ENCODE data around the gene NABP1. TPM values are rescaled to one million over a fixed set of nuclear protein-coding genes. Genes with fewer than 3 reads are reported as not detected.

The NABP1 gene
- total and polyA plus RNA-seq, 4 donors = 3.6 to 35.5 (median 18.4) TPM

DNA sequence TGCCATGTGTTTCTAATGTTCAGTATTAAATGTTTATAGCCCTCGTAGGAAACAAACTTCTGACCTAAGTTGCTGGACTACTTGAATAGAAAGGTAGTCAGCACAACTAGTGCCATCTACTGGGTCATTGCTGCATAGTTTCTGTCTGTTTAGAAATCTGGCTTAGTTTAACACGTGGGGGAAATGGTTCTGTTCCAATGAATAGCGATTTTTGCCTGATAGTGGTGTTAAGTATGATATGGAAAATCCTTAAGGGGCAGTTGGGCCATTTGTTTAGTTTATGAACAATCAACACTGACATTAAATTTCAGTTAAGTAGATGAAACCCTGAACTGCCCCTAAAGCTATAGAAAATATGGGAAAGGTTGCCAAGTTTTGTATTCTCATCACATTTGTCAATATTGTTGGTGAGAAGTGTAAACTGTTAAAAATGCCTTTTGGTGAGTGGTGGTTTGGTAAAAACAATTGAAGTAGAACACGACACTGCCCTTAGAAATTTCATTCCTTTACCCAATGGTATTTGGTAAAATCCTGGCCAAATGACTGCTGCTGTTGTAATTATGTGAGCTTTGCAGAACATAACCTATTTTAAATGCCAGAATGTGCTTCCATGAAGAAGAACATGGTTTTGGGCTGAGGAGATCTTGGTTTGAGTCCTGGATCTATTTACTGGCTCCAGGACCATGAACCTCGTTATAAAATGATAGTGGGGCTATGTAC lies 13.2 kb downstream of the NABP1 start:
- Histone ChIP-seq H3K9me3 (ENCODE audit: control insufficient read depth in 4 of 4, low read length in 3 of 4) (no peaks in the 10 kb centered on the region), H3K4me1 (ENCODE audit: control insufficient read depth in 4 of 4, insufficient read depth in 4 of 4, low read length in 3 of 4) (peaks cover 2 to 18% (median 6%) of the 10 kb centered on the region in 4 donors), H3K9ac (ENCODE audit: low read depth in 1 of 2, low read length in 2 of 2) (peak overlapping the region in 1 of 2 donors; percentile 4), H3K27ac (ENCODE audit: low read depth in 1 of 2, low read length in 2 of 2) (no peak overlapping the region), H3K36me3 (ENCODE audit: control insufficient read depth in 4 of 4, insufficient read depth in 3 of 4, low read depth in 1 of 4, low read length in 3 of 4) (peaks cover 0 to 4% (median 0%) of the 10 kb centered on the region in 4 donors), H3K4me3 (ENCODE audit: low read depth in 1 of 3, low read length in 3 of 3) (no peak overlapping the region), H3K27me3 (ENCODE audit: control insufficient read depth in 4 of 4, insufficient read depth in 4 of 4, low read length in 3 of 4) (no peaks in the 10 kb centered on the region)
- whole genome bisulfite sequencing = 16% methylated on average over 5 of the region's 5 CpGs
- TF ChIP-seq CTCF (IDR thresholded peaks at IDR 0.05; ENCODE audit: low read depth, low read length, missing input control) (peak; percentile 83), HNF4A (conservative IDR thresholded peaks at IDR 0.05) (peak in 1 of 2 donors; percentile 18), FOXA2 (IDR thresholded peaks at IDR 0.05) (no peak), ATF3 (IDR thresholded peaks at IDR 0.05) (no peak), RAD21 (IDR thresholded peaks at IDR 0.05) (peak; percentile 95), FOXA1 (IDR thresholded peaks at IDR 0.05) (no peak), EGR1 (IDR thresholded peaks at IDR 0.05; ENCODE audit: low read depth in 2 of 2) (no peak)
- TF ChIP-seq, protein P1, sequence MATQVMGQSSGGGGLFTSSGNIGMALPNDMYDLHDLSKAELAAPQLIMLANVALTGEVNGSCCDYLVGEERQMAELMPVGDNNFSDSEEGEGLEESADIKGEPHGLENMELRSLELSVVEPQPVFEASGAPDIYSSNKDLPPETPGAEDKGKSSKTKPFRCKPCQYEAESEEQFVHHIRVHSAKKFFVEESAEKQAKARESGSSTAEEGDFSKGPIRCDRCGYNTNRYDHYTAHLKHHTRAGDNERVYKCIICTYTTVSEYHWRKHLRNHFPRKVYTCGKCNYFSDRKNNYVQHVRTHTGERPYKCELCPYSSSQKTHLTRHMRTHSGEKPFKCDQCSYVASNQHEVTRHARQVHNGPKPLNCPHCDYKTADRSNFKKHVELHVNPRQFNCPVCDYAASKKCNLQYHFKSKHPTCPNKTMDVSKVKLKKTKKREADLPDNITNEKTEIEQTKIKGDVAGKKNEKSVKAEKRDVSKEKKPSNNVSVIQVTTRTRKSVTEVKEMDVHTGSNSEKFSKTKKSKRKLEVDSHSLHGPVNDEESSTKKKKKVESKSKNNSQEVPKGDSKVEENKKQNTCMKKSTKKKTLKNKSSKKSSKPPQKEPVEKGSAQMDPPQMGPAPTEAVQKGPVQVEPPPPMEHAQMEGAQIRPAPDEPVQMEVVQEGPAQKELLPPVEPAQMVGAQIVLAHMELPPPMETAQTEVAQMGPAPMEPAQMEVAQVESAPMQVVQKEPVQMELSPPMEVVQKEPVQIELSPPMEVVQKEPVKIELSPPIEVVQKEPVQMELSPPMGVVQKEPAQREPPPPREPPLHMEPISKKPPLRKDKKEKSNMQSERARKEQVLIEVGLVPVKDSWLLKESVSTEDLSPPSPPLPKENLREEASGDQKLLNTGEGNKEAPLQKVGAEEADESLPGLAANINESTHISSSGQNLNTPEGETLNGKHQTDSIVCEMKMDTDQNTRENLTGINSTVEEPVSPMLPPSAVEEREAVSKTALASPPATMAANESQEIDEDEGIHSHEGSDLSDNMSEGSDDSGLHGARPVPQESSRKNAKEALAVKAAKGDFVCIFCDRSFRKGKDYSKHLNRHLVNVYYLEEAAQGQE (IDR thresholded peaks at IDR 0.05) = peak; percentile 38
- TF ChIP-seq, protein P2, sequence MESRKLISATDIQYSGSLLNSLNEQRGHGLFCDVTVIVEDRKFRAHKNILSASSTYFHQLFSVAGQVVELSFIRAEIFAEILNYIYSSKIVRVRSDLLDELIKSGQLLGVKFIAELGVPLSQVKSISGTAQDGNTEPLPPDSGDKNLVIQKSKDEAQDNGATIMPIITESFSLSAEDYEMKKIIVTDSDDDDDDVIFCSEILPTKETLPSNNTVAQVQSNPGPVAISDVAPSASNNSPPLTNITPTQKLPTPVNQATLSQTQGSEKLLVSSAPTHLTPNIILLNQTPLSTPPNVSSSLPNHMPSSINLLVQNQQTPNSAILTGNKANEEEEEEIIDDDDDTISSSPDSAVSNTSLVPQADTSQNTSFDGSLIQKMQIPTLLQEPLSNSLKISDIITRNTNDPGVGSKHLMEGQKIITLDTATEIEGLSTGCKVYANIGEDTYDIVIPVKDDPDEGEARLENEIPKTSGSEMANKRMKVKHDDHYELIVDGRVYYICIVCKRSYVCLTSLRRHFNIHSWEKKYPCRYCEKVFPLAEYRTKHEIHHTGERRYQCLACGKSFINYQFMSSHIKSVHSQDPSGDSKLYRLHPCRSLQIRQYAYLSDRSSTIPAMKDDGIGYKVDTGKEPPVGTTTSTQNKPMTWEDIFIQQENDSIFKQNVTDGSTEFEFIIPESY (IDR thresholded peaks at IDR 0.05) = no peak
- no peak for DNase-seq (ENCODE audit: low spot score)

DNA sequence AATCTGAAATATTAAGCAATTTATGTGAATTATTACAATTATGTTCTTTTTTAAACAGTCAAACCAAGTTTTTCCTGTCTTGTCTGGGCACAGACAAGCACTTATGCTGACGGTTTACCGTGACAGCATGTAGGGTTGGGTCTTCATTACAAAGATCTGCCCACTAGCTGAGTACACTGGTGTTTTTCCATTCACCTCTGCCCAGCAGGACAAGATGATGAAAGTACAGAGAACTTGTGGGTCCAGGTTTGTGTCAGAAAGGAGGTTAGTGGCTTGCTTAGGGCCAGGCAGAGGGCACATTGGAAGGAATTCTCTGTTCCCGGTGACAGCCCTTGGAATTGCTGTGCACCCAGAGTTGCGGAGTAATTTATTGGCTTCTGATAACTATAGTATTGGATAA lies 14.0 kb downstream of the NABP1 start:
- Histone ChIP-seq H3K9ac (ENCODE audit: low read depth in 1 of 2, low read length in 2 of 2) (no peak overlapping the region), H3K9me3 (ENCODE audit: control insufficient read depth in 4 of 4, low read length in 3 of 4) (no peaks in the 10 kb centered on the region), H3K36me3 (ENCODE audit: control insufficient read depth in 4 of 4, insufficient read depth in 3 of 4, low read depth in 1 of 4, low read length in 3 of 4) (no peaks in the 10 kb centered on the region), H3K4me1 (ENCODE audit: control insufficient read depth in 4 of 4, insufficient read depth in 4 of 4, low read length in 3 of 4) (peaks cover 2 to 18% (median 6%) of the 10 kb centered on the region in 4 donors), H3K4me3 (ENCODE audit: low read depth in 1 of 3, low read length in 3 of 3) (no peak overlapping the region), H3K27ac (ENCODE audit: low read depth in 1 of 2, low read length in 2 of 2) (no peak overlapping the region), H3K27me3 (ENCODE audit: control insufficient read depth in 4 of 4, insufficient read depth in 4 of 4, low read length in 3 of 4) (no peaks in the 10 kb centered on the region)
- 64% methylated on average over 4 of the region's 4 CpGs for WGBS
- TF ChIP-seq HNF4A (conservative IDR thresholded peaks at IDR 0.05) (peak in 1 of 2 donors; percentile 63), SP1 (IDR thresholded peaks at IDR 0.05) (peak; percentile 15), FOXA1 (IDR thresholded peaks at IDR 0.05) (no peak)
- DNase-seq (ENCODE audit: low spot score) = no peak
